ENCODE measurements around the gene GNB1.

GNB1 gene

DNA sequence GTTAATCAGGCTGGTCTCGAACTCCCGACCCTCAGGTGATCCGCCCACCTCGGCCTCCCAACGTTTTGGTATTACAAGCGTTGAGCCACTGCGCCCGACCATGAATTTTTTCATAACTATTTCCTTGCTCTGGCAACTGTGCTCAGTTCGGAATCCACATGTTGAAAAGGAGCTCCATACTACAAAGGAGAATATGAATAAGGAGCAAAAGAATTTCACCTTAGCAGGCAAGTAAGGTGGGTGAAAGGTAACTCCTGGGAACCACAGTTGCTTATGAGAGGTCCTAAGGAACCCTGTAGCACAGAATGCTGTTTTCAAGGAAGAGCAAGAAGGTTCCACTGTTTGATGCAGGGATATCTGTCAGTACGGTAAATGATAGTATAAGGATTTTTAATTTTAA, 82.7 kb downstream of the GNB1 start:
- no peak overlapping the region for H3K4me3 ChIP-seq (ENCODE audit: low read depth in 1 of 2, low read length in 2 of 2)
- H3K9ac ChIP-seq (ENCODE audit: low read depth, low read length) = no peak overlapping the region
- no peak for TF ChIP-seq EZH2 (IDR thresholded peaks at IDR 0.05; ENCODE audit: borderline replicate concordance, low read depth, low read length, severe bottlenecking)
- TF ChIP-seq, protein P1, sequence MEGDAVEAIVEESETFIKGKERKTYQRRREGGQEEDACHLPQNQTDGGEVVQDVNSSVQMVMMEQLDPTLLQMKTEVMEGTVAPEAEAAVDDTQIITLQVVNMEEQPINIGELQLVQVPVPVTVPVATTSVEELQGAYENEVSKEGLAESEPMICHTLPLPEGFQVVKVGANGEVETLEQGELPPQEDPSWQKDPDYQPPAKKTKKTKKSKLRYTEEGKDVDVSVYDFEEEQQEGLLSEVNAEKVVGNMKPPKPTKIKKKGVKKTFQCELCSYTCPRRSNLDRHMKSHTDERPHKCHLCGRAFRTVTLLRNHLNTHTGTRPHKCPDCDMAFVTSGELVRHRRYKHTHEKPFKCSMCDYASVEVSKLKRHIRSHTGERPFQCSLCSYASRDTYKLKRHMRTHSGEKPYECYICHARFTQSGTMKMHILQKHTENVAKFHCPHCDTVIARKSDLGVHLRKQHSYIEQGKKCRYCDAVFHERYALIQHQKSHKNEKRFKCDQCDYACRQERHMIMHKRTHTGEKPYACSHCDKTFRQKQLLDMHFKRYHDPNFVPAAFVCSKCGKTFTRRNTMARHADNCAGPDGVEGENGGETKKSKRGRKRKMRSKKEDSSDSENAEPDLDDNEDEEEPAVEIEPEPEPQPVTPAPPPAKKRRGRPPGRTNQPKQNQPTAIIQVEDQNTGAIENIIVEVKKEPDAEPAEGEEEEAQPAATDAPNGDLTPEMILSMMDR (IDR thresholded peaks at IDR 0.05; ENCODE audit: borderline replicate concordance, extremely low read depth, low read length, poor library complexity, severe bottlenecking) = no peak
- H3K27ac ChIP-seq (ENCODE audit: low read length) = no peak overlapping the region
- no peak overlapping the region for H3K4me2 ChIP-seq (ENCODE audit: insufficient read depth, low read length)
- H2AFZ ChIP-seq (ENCODE audit: low read depth, low read length) = no peak overlapping the region
- H3K79me2 ChIP-seq (ENCODE audit: insufficient read depth, low read length) = peaks cover 59% of the 10 kb centered on the region
- H3K27me3 ChIP-seq (ENCODE audit: insufficient read depth, low read length, poor library complexity) = no peaks in the 10 kb centered on the region
- peaks cover 35% of the 10 kb centered on the region for H4K20me1 ChIP-seq (ENCODE audit: insufficient read depth, low read length)
- no peaks in the 10 kb centered on the region for H3K4me1 ChIP-seq (ENCODE audit: insufficient read depth, low read length)
- H3K9me3 ChIP-seq (ENCODE audit: insufficient read depth, low read length, severe bottlenecking) = no peaks in the 10 kb centered on the region
- no peak for ATAC-seq (ENCODE audit: insufficient read depth, low read depth)
- peaks cover 88% of the 10 kb centered on the region for H3K36me3 ChIP-seq (ENCODE audit: insufficient read depth, low read length)
- DNase-seq = no peak

DNA sequence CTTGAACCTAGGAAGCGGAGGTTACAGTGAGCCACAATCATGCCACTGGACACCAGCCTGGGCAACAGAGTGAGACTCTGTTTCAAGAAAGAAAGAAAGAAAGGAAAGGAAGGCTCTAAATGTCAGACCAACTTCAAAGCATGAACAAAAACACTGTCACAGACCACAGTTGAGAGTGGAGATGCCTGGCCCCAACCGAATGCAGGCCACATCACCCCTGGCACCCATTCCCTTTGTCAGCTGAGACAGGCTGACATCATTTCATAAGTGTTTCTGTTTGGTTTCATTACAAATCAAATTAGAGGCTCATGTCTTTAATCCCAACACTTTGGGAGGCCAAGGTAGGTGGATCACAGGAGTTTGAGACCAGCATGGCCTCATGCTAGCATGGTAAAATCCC, 84.0 kb downstream of the GNB1 start:
- Histone ChIP-seq H3K36me3 (ENCODE audit: insufficient read depth, low read length) (peaks cover 90% of the 10 kb centered on the region), H3K27ac (ENCODE audit: low read length) (no peak overlapping the region), H3K79me2 (ENCODE audit: insufficient read depth, low read length) (peaks cover 60% of the 10 kb centered on the region), H3K27me3 (ENCODE audit: insufficient read depth, low read length, poor library complexity) (no peaks in the 10 kb centered on the region), H3K9ac (ENCODE audit: low read depth, low read length) (no peak overlapping the region), H3K4me1 (ENCODE audit: insufficient read depth, low read length) (no peaks in the 10 kb centered on the region), H2AFZ (ENCODE audit: low read depth, low read length) (no peak overlapping the region), H4K20me1 (ENCODE audit: insufficient read depth, low read length) (peaks cover 30% of the 10 kb centered on the region), H3K4me2 (ENCODE audit: insufficient read depth, low read length) (no peak overlapping the region), H3K4me3 (ENCODE audit: low read depth in 1 of 2, low read length in 2 of 2) (no peak overlapping the region), H3K9me3 (ENCODE audit: insufficient read depth, low read length, severe bottlenecking) (no peaks in the 10 kb centered on the region)
- no peak for ATAC-seq (ENCODE audit: insufficient read depth, low read depth)
- no peak for DNase-seq
- TF ChIP-seq, protein P1 (IDR thresholded peaks at IDR 0.05; ENCODE audit: borderline replicate concordance, extremely low read depth, low read length, poor library complexity, severe bottlenecking) = no peak
- TF ChIP-seq EZH2 (IDR thresholded peaks at IDR 0.05; ENCODE audit: borderline replicate concordance, low read depth, low read length, severe bottlenecking) = no peak

DNA sequence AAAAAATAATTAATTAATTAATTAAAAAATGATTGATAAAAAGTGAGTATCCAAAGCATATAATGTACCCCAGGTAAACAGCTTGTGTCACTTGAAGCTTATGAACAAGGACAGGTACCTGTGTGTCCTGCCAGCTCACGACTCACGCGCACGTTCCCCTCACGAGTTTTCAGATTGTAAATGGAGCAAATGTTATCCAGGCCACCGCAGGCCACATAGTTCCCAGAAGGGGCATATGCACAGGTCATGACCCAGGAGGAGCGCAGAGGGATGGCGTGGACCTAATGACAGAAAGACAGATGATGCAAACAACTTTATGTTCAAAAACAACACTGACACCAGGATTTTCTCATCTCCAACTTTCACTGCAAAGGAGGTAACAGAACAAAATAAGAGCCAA, 86.6 kb downstream of the GNB1 start:
- Histone ChIP-seq H3K4me2 (ENCODE audit: insufficient read depth, low read length) (no peak overlapping the region), H3K79me2 (ENCODE audit: insufficient read depth, low read length) (peaks cover 71% of the 10 kb centered on the region), H4K20me1 (ENCODE audit: insufficient read depth, low read length) (peaks cover 40% of the 10 kb centered on the region), H2AFZ (ENCODE audit: low read depth, low read length) (no peak overlapping the region), H3K27ac (ENCODE audit: low read length) (no peak overlapping the region), H3K9me3 (ENCODE audit: insufficient read depth, low read length, severe bottlenecking) (no peaks in the 10 kb centered on the region), H3K36me3 (ENCODE audit: insufficient read depth, low read length) (peaks cover 93% of the 10 kb centered on the region), H3K4me3 (ENCODE audit: low read depth in 1 of 2, low read length in 2 of 2) (no peak overlapping the region), H3K9ac (ENCODE audit: low read depth, low read length) (no peak overlapping the region), H3K27me3 (ENCODE audit: insufficient read depth, low read length, poor library complexity) (no peaks in the 10 kb centered on the region), H3K4me1 (ENCODE audit: insufficient read depth, low read length) (no peaks in the 10 kb centered on the region)
- TF ChIP-seq, protein P1 (IDR thresholded peaks at IDR 0.05; ENCODE audit: borderline replicate concordance, extremely low read depth, low read length, poor library complexity, severe bottlenecking) = no peak
- TF ChIP-seq EZH2 (IDR thresholded peaks at IDR 0.05; ENCODE audit: borderline replicate concordance, low read depth, low read length, severe bottlenecking) = no peak
- no peak for ATAC-seq (ENCODE audit: insufficient read depth, low read depth)
- DNase-seq = no peak

DNA sequence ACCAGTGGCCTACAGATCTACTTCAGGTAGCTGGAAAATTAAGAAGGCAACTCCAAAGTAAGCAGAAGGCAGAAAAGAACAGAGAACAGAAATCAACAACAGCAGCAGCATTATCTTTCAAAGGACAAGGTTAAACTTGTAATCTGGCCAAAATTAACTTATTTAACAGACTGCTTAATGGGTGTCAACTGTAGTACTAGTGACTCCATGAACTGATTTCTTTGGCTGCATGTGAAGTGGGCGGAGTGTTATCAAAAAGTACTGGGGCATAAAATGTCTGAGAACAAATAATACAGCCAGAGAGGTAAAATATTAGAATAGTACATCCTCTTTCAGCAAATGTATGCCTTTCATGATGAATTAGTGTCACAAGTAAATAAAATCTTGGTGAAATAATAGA, 88.0 kb downstream of the GNB1 start:
- H3K79me2 ChIP-seq (ENCODE audit: insufficient read depth, low read length) = peaks cover 75% of the 10 kb centered on the region
- no peak for ATAC-seq (ENCODE audit: insufficient read depth, low read depth)
- H2AFZ ChIP-seq (ENCODE audit: low read depth, low read length) = no peak overlapping the region
- no peaks in the 10 kb centered on the region for H3K9me3 ChIP-seq (ENCODE audit: insufficient read depth, low read length, severe bottlenecking)
- H3K4me3 ChIP-seq (ENCODE audit: low read depth in 1 of 2, low read length in 2 of 2) = no peak overlapping the region
- H3K9ac ChIP-seq (ENCODE audit: low read depth, low read length) = no peak overlapping the region
- no peaks in the 10 kb centered on the region for H3K4me1 ChIP-seq (ENCODE audit: insufficient read depth, low read length)
- no peak overlapping the region for H3K4me2 ChIP-seq (ENCODE audit: insufficient read depth, low read length)
- peaks cover 46% of the 10 kb centered on the region for H4K20me1 ChIP-seq (ENCODE audit: insufficient read depth, low read length)
- H3K36me3 ChIP-seq (ENCODE audit: insufficient read depth, low read length) = peaks cover 90% of the 10 kb centered on the region
- DNase-seq = no peak
- no peaks in the 10 kb centered on the region for H3K27me3 ChIP-seq (ENCODE audit: insufficient read depth, low read length, poor library complexity)
- TF ChIP-seq, protein P1 (IDR thresholded peaks at IDR 0.05; ENCODE audit: borderline replicate concordance, extremely low read depth, low read length, poor library complexity, severe bottlenecking) = no peak
- no peak for TF ChIP-seq EZH2 (IDR thresholded peaks at IDR 0.05; ENCODE audit: borderline replicate concordance, low read depth, low read length, severe bottlenecking)
- no peak overlapping the region for H3K27ac ChIP-seq (ENCODE audit: low read length)

Data from DND-41 (cell line).